ENCODE results near the gene DDX4.

DDX4 gene

DNA sequence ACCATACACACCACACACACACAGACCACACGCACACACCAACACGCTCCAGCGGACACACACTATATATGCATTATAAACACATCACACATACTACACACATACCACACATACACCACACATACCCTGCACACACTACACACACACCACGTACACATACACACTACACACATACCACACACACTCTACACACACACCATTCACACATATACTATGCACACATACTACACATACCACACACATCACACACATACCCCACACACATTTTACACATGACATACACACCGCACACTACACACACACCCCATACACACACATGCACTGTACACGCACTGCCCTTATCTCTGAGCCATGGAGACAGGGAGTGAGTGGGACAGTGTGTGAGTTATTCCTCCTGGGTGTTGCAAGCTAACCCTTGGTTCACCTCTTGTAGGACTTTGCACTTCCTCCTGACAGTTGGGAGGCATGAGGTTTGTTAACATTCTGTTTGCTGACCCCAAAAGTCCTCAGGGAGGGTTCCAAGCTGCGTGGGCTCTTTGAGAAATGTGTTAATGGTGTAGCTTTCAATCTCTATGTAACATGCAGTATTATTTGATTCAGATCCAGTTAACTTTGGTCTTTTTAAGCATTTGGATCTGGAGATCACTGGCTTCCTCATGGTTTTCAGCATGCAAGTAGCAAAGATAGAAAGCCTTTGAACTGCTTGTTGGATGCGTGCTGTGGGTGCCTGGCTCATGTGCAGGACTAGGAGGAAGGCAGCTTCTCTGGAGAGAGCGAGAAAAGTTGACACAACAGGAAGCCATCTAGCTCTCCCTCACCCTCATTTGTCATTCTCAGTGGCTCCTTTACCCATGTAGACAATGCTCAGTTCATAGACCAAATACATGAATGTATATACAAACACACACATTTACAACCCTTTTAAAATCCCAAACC is 127.0 kb downstream of the DDX4 start:
- no peak for DNase-seq (ENCODE audit: low spot score)
- no peak overlapping the region for H3K27ac ChIP-seq
- H3K4me3 ChIP-seq, result no peak overlapping the region
- TF ChIP-seq, protein P1, sequence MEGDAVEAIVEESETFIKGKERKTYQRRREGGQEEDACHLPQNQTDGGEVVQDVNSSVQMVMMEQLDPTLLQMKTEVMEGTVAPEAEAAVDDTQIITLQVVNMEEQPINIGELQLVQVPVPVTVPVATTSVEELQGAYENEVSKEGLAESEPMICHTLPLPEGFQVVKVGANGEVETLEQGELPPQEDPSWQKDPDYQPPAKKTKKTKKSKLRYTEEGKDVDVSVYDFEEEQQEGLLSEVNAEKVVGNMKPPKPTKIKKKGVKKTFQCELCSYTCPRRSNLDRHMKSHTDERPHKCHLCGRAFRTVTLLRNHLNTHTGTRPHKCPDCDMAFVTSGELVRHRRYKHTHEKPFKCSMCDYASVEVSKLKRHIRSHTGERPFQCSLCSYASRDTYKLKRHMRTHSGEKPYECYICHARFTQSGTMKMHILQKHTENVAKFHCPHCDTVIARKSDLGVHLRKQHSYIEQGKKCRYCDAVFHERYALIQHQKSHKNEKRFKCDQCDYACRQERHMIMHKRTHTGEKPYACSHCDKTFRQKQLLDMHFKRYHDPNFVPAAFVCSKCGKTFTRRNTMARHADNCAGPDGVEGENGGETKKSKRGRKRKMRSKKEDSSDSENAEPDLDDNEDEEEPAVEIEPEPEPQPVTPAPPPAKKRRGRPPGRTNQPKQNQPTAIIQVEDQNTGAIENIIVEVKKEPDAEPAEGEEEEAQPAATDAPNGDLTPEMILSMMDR (IDR thresholded peaks at IDR 0.05), result no peak

DNA sequence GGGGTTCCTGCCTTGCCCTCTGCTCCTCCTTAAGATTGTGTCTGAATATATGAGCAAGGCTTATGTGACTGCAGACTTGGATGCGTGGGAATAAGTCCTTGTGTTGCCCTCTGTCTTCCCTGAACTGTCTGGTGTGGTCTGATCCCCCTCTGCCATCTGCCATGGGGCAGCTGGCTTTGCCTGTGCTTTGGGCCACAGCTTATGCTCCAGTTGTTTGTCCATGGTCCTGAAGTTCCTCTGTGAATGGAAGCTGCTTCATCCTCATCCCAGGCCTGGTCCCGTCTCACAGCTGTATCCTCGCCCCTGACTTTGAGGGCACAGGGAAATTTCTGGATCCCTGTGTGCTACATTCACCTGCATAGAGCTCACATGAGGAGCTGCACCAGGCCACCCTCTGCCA is 128.0 kb downstream of the DDX4 start:
- H3K4me3 ChIP-seq, result no peak overlapping the region
- H3K27ac ChIP-seq, result no peak overlapping the region
- TF ChIP-seq, protein P1 (IDR thresholded peaks at IDR 0.05), result no peak
- DNase-seq (ENCODE audit: low spot score), result no peak

DNA sequence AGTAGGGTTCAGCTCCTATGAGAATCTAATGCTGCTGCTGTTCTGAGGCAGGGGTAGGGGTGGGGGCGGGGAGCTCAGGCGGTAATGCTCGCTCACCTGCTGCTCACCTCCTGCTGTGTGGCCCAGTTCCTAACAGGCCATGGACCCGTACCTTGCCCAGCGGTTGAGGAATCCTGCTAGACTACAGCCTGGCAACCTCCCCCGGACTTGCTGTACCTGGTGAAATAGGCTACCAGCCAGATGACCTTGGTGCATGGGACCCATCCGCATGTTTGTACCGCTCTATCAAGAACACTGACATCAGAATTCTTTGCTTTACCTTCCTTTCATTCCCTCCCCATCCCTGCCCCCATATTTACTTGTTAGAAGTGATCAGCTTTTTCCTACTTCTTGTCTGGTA is 128.6 kb downstream of the DDX4 start:
- no peak for DNase-seq (ENCODE audit: low spot score)
- H3K27ac ChIP-seq, result no peak overlapping the region
- no peak overlapping the region for H3K4me3 ChIP-seq
- TF ChIP-seq, protein P1 (IDR thresholded peaks at IDR 0.05), result no peak

All from coronary artery (tissue), 2 donors.